HTR-8/SVneo (cell line): ENCODE results near the gene HEMGN.
A peak's percentile ranks its signal among the peaks of the same experiment; 100 is the strongest.
"Not testable (repeated sequence)": the region's sequence is repeated elsewhere in the genome, so short reads cannot be mapped to it uniquely, and the experiment has no call there.

Experiments
- DNase-seq: peaks from one replicate; pipeline ENCODE4 v3.0.0; 2011; ENCODE audit warnings: low spot score, mixed read lengths; ENCODE audit not compliant: insufficient read length
- FAIRE-seq: peaks from 2 replicates; lab custom pipeline; 2011; peaks lifted over from hg19 to GRCh38; lab: Jason Lieb, UNC

Gene HEMGN

GRCh38 chr9:97969014-97969413 lies 31.0 kb upstream of the HEMGN start:
- DNase-seq (no peak), FAIRE-seq (no peak)

GRCh38 chr9:97966493-97966892 lies 28.5 kb upstream of the HEMGN start:
- FAIRE-seq (no peak), DNase-seq (no peak)

GRCh38 chr9:97964901-97965300 lies 26.9 kb upstream of the HEMGN start:
- DNase-seq = no peak
- FAIRE-seq = no peak

GRCh38 chr9:97963232-97963631 lies 25.3 kb upstream of the HEMGN start:
- FAIRE-seq (no peak), DNase-seq (no peak)

- FAIRE-seq (no peak), DNase-seq (no peak)
Observed at GRCh38 chr9:97962575-97962974, 24.6 kb upstream of the HEMGN start.

GRCh38 chr9:97962136-97962535 lies 24.2 kb upstream of the HEMGN start:
- FAIRE-seq = no peak

GRCh38 chr9:97961361-97961760 lies 23.4 kb upstream of the HEMGN start:
- FAIRE-seq (no peak), DNase-seq (no peak)

More at GRCh38 chr9:97962136-97962535, 24.2 kb upstream of the HEMGN start:
- DNase-seq = no peak

GRCh38 chr9:97960678-97961328 lies 22.8 kb upstream of the HEMGN start:
- FAIRE-seq, DNase-seq: not testable (repeated sequence)

GRCh38 chr9:97959585-97959984 lies 21.6 kb upstream of the HEMGN start:
- DNase-seq (no peak), FAIRE-seq (no peak)

GRCh38 chr9:97958812-97959511 lies 21.0 kb upstream of the HEMGN start:
- DNase-seq = no peak

GRCh38 chr9:97956331-97956730 lies 18.4 kb upstream of the HEMGN start:
- FAIRE-seq (no peak), DNase-seq (no peak)

More at GRCh38 chr9:97958812-97959511, 21.0 kb upstream of the HEMGN start:
- no peak for FAIRE-seq

- FAIRE-seq = no peak
- DNase-seq = peak; percentile 33
Observed at GRCh38 chr9:97954550-97954989, 16.6 kb upstream of the HEMGN start.

GRCh38 chr9:97950873-97951272 lies 12.9 kb upstream of the HEMGN start:
- not testable (repeated sequence) for DNase-seq, FAIRE-seq

GRCh38 chr9:97947094-97947493 lies 9.1 kb upstream of the HEMGN start:
- not testable (repeated sequence) for DNase-seq, FAIRE-seq

GRCh38 chr9:97945470-97945869 lies 7.5 kb upstream of the HEMGN start:
- not testable (repeated sequence) for FAIRE-seq, DNase-seq

- no peak for FAIRE-seq
Observed at GRCh38 chr9:97944612-97945011, 6.6 kb upstream of the HEMGN start.

GRCh38 chr9:97943308-97943855 lies 5.4 kb upstream of the HEMGN start:
- DNase-seq (no peak), FAIRE-seq (no peak)

More at GRCh38 chr9:97944612-97945011, 6.6 kb upstream of the HEMGN start:
- DNase-seq = no peak

- no peak for FAIRE-seq
- DNase-seq = no peak
Observed at GRCh38 chr9:97941323-97941722, 3.4 kb upstream of the HEMGN start.

- no peak for FAIRE-seq
- no peak for DNase-seq
Observed at GRCh38 chr9:97940741-97941140, 2.8 kb upstream of the HEMGN start.

GRCh38 chr9:97940233-97940632 lies 2.3 kb upstream of the HEMGN start:
- FAIRE-seq (no peak), DNase-seq (no peak)

GRCh38 chr9:97936998-97937397 lies 974 bp downstream of the HEMGN start:
- FAIRE-seq (no peak), DNase-seq (no peak)
